H9 (cell line): ENCODE measurements around the gene THSD4. TPM values are rescaled to one million over a fixed set of nuclear protein-coding genes. Genes with fewer than 3 reads are reported as not detected.

Source experiments
- DNase-seq: peaks from one replicate; pipeline ENCODE4 v3.0.0-alpha.2; 2017
- H2AFZ ChIP-seq: one replicate; pipeline ENCODE4 v1.6.1; 2013; ENCODE audit warnings: mild to moderate bottlenecking, low read length, control low read depth, moderate library complexity
- H2AK5ac ChIP-seq: 2 replicates; pipeline ENCODE4 v1.6.1; 2013; ENCODE audit warnings: low read length, control low read depth, mixed read lengths; ENCODE audit not compliant: insufficient read length
- H2BK120ac ChIP-seq: one replicate; pipeline ENCODE4 v1.6.1; 2013; ENCODE audit warnings: low read depth, mild to moderate bottlenecking, low read length, control low read depth, inconsistent platforms; ENCODE audit not compliant: poor library complexity, severe bottlenecking
- H2BK12ac ChIP-seq: 2 replicates; pipeline ENCODE4 v1.6.1; 2013; ENCODE audit warnings: low read length, control low read depth, mixed read lengths, low read depth; ENCODE audit not compliant: insufficient read length
- H2BK15ac ChIP-seq: 2 replicates; pipeline ENCODE4 v1.6.1; 2013; ENCODE audit warnings: low read depth, low read length, control low read depth
- H2BK20ac ChIP-seq: one replicate; pipeline ENCODE4 v1.6.1; 2013; ENCODE audit warnings: low read depth, mild to moderate bottlenecking, low read length, control low read depth, inconsistent platforms; ENCODE audit not compliant: poor library complexity, severe bottlenecking
- H2BK5ac ChIP-seq: 2 replicates; pipeline ENCODE4 v1.6.1; 2013; ENCODE audit warnings: low read length, control low read depth, mixed read lengths; ENCODE audit not compliant: insufficient read length
- H3K14ac ChIP-seq: 2 replicates; pipeline ENCODE4 v1.6.1; 2013; ENCODE audit warnings: low read length, control low read depth; ENCODE audit not compliant: insufficient read depth
- H3K18ac ChIP-seq: 2 replicates; pipeline ENCODE4 v1.6.1; 2013; ENCODE audit warnings: low read depth, mild to moderate bottlenecking, mixed read lengths, low read length, control low read depth; ENCODE audit not compliant: insufficient read length
- H3K23ac ChIP-seq: 2 replicates; pipeline ENCODE4 v1.6.1; 2013; ENCODE audit warnings: low read length, control low read depth, mixed read lengths, low read depth; ENCODE audit not compliant: insufficient read length
- H3K23me2 ChIP-seq: 2 replicates; pipeline ENCODE4 v1.6.1; 2013; ENCODE audit warnings: low read depth, mild to moderate bottlenecking, mixed read lengths, low read length, control low read depth; ENCODE audit not compliant: insufficient read length, poor library complexity, severe bottlenecking
- H3K27ac ChIP-seq: 2 replicates; pipeline ENCODE4 v1.5.1; 2013; ENCODE audit warnings: low read length, control low read depth, mixed read lengths, low read depth; ENCODE audit not compliant: insufficient read length
- H3K27me3 ChIP-seq: 2 replicates; pipeline ENCODE4 v1.6.1; 2013; ENCODE audit warnings: low read length, control low read depth, inconsistent platforms; ENCODE audit not compliant: insufficient read depth
- H3K4ac ChIP-seq: 2 replicates; pipeline ENCODE4 v1.6.1; 2013; ENCODE audit warnings: low read depth, mild to moderate bottlenecking, control low read depth, inconsistent platforms, low read length, moderate library complexity
- H3K4me1 ChIP-seq: 2 replicates; pipeline ENCODE4 v1.6.1; 2013; ENCODE audit warnings: low read length, control low read depth, inconsistent platforms; ENCODE audit not compliant: insufficient read depth
- H3K4me2 ChIP-seq: 2 replicates; pipeline ENCODE4 v1.6.1; 2013; ENCODE audit warnings: low read length, control low read depth, mixed read lengths; ENCODE audit not compliant: insufficient read length, insufficient read depth
- H3K56ac ChIP-seq: 2 replicates; pipeline ENCODE4 v1.6.1; 2013; ENCODE audit warnings: low read depth, mild to moderate bottlenecking, mixed read lengths, low read length, control low read depth; ENCODE audit not compliant: insufficient read length
- H3K79me1 ChIP-seq: 2 replicates; pipeline ENCODE4 v1.6.1; 2013; ENCODE audit warnings: low read depth, mild to moderate bottlenecking, moderate library complexity, low read length, control low read depth, inconsistent platforms; ENCODE audit not compliant: insufficient read depth, poor library complexity, severe bottlenecking
- H3K79me2 ChIP-seq: 2 replicates; pipeline ENCODE4 v1.6.1; 2013; ENCODE audit warnings: low read length, control low read depth, inconsistent platforms; ENCODE audit not compliant: insufficient read depth
- H3K9ac ChIP-seq: 2 replicates; pipeline ENCODE4 v1.6.1; 2013; ENCODE audit warnings: low read length, control low read depth, mixed read lengths; ENCODE audit not compliant: insufficient read length; ENCODE audit errors: extremely low read depth
- H3K9me3 ChIP-seq: one replicate; pipeline ENCODE4 v1.6.1; 2013; ENCODE audit warnings: low read depth, low read length, inconsistent platforms; ENCODE audit not compliant: control insufficient read depth
- H3T11ph ChIP-seq: one replicate; pipeline ENCODE4 v1.6.1; 2013; ENCODE audit warnings: mild to moderate bottlenecking, low read length, control low read depth, inconsistent platforms
- H4K20me1 ChIP-seq: one replicate; pipeline ENCODE4 v1.6.1; 2013; ENCODE audit not compliant: control insufficient read depth, insufficient read length, insufficient read depth
- H4K5ac ChIP-seq: 2 replicates; pipeline ENCODE4 v1.6.1; 2013; ENCODE audit warnings: low read depth, mild to moderate bottlenecking, mixed read lengths, low read length, control low read depth; ENCODE audit not compliant: insufficient read length
- H4K8ac ChIP-seq: replicated peaks from 2 replicates; pipeline ENCODE4 v1.6.1; 2013; ENCODE audit warnings: low read length, control low read depth, mixed read lengths, low read depth; ENCODE audit not compliant: insufficient read length
- H4K91ac ChIP-seq: 2 replicates; pipeline ENCODE4 v1.6.1; 2013; ENCODE audit warnings: low read depth, mild to moderate bottlenecking, moderate library complexity, mixed read lengths, low read length, control low read depth; ENCODE audit not compliant: insufficient read length
- H3K27ac Mint-ChIP-seq, 3 experiments: 2 replicates in 2 of 3; 3 replicates in 1 of 3; pipeline ENCODE4 v1.8.0; 2020 to 2021; ENCODE audit warnings: mixed read lengths in 3 of 3, mild to moderate bottlenecking in 1 of 3, moderate library complexity in 1 of 3
- H3K27me3 Mint-ChIP-seq: 2 replicates; pipeline ENCODE4 v1.8.0; 2021; ENCODE audit warnings: low read depth, mild to moderate bottlenecking, moderate library complexity, mixed read lengths
- H3K36me3 Mint-ChIP-seq, 3 experiments: 2 replicates in 2 of 3; 3 replicates in 1 of 3; pipeline ENCODE4 v1.8.0; 2020 to 2021; ENCODE audit warnings: low read depth in 3 of 3, mixed read lengths in 3 of 3; ENCODE audit not compliant: insufficient read depth in 1 of 3
- H3K4me1 Mint-ChIP-seq, 2 experiments: 2 replicates each; pipeline ENCODE4 v1.8.0; 2020; ENCODE audit warnings: mixed read lengths in 2 of 2
- H3K4me3 Mint-ChIP-seq, 2 experiments: 2 replicates in 1 of 2; 3 replicates in 1 of 2; pipeline ENCODE4 v1.8.0; 2020 to 2021; ENCODE audit warnings: mild to moderate bottlenecking in 2 of 2, mixed read lengths in 2 of 2, moderate library complexity in 1 of 2
- H3K9me3 Mint-ChIP-seq, 2 experiments: 2 replicates in 1 of 2; 3 replicates in 1 of 2; pipeline ENCODE4 v1.8.0; 2020; ENCODE audit warnings: mild to moderate bottlenecking in 2 of 2, mixed read lengths in 2 of 2, moderate library complexity in 1 of 2
- WGBS: extraction: QIAGEN DNeasy Blood & Tissue Kit; methylation state at CpG from one replicate; pipeline ENCODE4 v1.1.7; 2013; ENCODE audit warnings: missing lambda C conversion rate, low lambda C conversion rate, mixed read lengths; ENCODE audit not compliant: insufficient read length; ENCODE audit errors: extremely low coverage; 5-methylcytosine and 5-hydroxymethylcytosine counted together
- total RNA-seq: library from RNA; stranded (reverse); gene quantifications from 2 replicates; pipeline ENCODE4 v1.2.1, GENCODE V29; 2021
- TF ChIP-seq, protein P1 (sequence below): fragments of 200-600 bp; sonication (generic); conservative IDR thresholded peaks from 3 replicates; pipeline ENCODE4 v1.8.0; 2021; ENCODE audit warnings: antibody characterized with exemption, mild to moderate bottlenecking

The THSD4 gene
- total RNA-seq, 1 experiment from 2014 or later: 5.5 TPM

DNA sequence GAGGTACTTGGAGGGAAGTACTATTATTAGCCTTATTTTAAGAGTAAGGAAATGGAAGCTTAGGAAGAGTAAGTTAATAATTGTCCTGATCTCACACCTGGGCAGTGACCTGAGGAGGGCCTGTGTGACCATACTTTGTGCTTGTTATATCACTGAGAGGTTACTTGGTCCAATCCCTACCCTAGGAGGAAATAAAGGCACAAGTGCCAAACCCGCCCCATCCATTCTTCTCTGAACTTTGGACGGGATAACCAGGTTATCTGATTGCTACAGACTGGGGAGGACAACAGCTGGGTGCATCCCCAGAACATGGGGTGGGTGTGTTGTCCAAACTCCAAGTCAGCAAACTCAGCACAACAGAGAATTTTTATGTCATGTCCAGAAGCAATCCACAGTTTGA lies 617.4 kb downstream of the THSD4 start:
- WGBS: no CpG with 5 or more reads among the region's 2 CpGs
- H3K14ac ChIP-seq: no peak overlapping the region
- no peak overlapping the region for H3K4ac ChIP-seq
- Mint-ChIP-seq H3K27ac (no peak overlapping the region), H3K27me3 (no peaks in the 10 kb centered on the region), H3K4me1 (no peaks in the 10 kb centered on the region), H3K4me3 (no peak overlapping the region), H3K9me3 (no peaks in the 10 kb centered on the region), H3K36me3 (no peaks in the 10 kb centered on the region)
- H2BK12ac ChIP-seq: no peak overlapping the region
- no peak overlapping the region for H2AFZ ChIP-seq
- no peak overlapping the region for H3K56ac ChIP-seq
- no peak overlapping the region for H4K8ac ChIP-seq
- H2BK20ac ChIP-seq: no peak overlapping the region
- no peak overlapping the region for H4K91ac ChIP-seq
- no peaks in the 10 kb centered on the region for H3K23me2 ChIP-seq
- no peaks in the 10 kb centered on the region for H3K27me3 ChIP-seq
- no peak overlapping the region for H3K23ac ChIP-seq
- H2BK5ac ChIP-seq: no peak overlapping the region
- no peaks in the 10 kb centered on the region for H3K4me1 ChIP-seq
- no peak overlapping the region for H3K4me2 ChIP-seq
- no peaks in the 10 kb centered on the region for H4K20me1 ChIP-seq
- H2BK15ac ChIP-seq: no peak overlapping the region
- no peak overlapping the region for H3T11ph ChIP-seq
- no peak overlapping the region for H3K27ac ChIP-seq
- no peaks in the 10 kb centered on the region for H3K79me2 ChIP-seq
- no peak overlapping the region for H2AK5ac ChIP-seq
- no peaks in the 10 kb centered on the region for H3K79me1 ChIP-seq
- TF ChIP-seq, protein P1, sequence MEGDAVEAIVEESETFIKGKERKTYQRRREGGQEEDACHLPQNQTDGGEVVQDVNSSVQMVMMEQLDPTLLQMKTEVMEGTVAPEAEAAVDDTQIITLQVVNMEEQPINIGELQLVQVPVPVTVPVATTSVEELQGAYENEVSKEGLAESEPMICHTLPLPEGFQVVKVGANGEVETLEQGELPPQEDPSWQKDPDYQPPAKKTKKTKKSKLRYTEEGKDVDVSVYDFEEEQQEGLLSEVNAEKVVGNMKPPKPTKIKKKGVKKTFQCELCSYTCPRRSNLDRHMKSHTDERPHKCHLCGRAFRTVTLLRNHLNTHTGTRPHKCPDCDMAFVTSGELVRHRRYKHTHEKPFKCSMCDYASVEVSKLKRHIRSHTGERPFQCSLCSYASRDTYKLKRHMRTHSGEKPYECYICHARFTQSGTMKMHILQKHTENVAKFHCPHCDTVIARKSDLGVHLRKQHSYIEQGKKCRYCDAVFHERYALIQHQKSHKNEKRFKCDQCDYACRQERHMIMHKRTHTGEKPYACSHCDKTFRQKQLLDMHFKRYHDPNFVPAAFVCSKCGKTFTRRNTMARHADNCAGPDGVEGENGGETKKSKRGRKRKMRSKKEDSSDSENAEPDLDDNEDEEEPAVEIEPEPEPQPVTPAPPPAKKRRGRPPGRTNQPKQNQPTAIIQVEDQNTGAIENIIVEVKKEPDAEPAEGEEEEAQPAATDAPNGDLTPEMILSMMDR: no peak
- no peak overlapping the region for H4K5ac ChIP-seq
- H3K18ac ChIP-seq: no peak overlapping the region
- DNase-seq: no peak
- H2BK120ac ChIP-seq: no peak overlapping the region
- no peak overlapping the region for H3K9ac ChIP-seq
- no peaks in the 10 kb centered on the region for H3K9me3 ChIP-seq
